Effector memory CD4-positive, alpha-beta T cell (primary cell): Measurements from ENCODE around the gene OR10G8.
A peak's percentile ranks its signal among the peaks of the same experiment; 100 is the strongest.

Experiments used
- DNase-seq, 3 donors: peaks; one replicate each; pipeline ENCODE4 v3.0.0-alpha.2; 2020
- H3K27ac ChIP-seq: 2 replicates; pipeline ENCODE4 v1.7.0; 2013; ENCODE audit warnings: mild to moderate bottlenecking, low read length, moderate library complexity; ENCODE audit not compliant: insufficient read depth, poor library complexity, severe bottlenecking
- H3K27me3 ChIP-seq: replicated peaks from 2 replicates; pipeline ENCODE4 v1.7.0; 2013; ENCODE audit warnings: mild to moderate bottlenecking, low read length; ENCODE audit not compliant: insufficient read depth, control insufficient read depth, poor library complexity, severe bottlenecking
- H3K36me3 ChIP-seq: 2 replicates; pipeline ENCODE4 v1.7.0; 2013; ENCODE audit warnings: mild to moderate bottlenecking, low read length, moderate library complexity; ENCODE audit not compliant: control insufficient read depth, insufficient read depth
- H3K4me1 ChIP-seq: 2 replicates; pipeline ENCODE4 v1.7.0; 2013; ENCODE audit warnings: low read length, mild to moderate bottlenecking; ENCODE audit not compliant: control insufficient read depth, insufficient read depth, poor library complexity, severe bottlenecking
- H3K4me3 ChIP-seq: 2 replicates; pipeline ENCODE4 v1.7.0; 2013; ENCODE audit warnings: low read length, low read depth, mild to moderate bottlenecking; ENCODE audit not compliant: insufficient read depth, poor library complexity, severe bottlenecking
- H3K9me3 ChIP-seq: 2 replicates; pipeline ENCODE4 v1.7.0; 2013; ENCODE audit warnings: mild to moderate bottlenecking, low read length, moderate library complexity; ENCODE audit not compliant: control insufficient read depth

OR10G8 gene

GRCh38 chr11:124075841-124076651, 49.4 kb downstream of the OR10G8 start:
- no peaks in the 10 kb centered on the region for H3K36me3 ChIP-seq
- H3K4me1 ChIP-seq = no peaks in the 10 kb centered on the region
- no peak for DNase-seq
- H3K27me3 ChIP-seq = no peaks in the 10 kb centered on the region
- H3K9me3 ChIP-seq = no peaks in the 10 kb centered on the region
- no peak overlapping the region for H3K27ac ChIP-seq
- peak overlapping the region; percentile 45 for H3K4me3 ChIP-seq

GRCh38 chr11:124077266-124077665, 50.7 kb downstream of the OR10G8 start:
- Histone ChIP-seq H3K27me3 (no peaks in the 10 kb centered on the region), H3K36me3 (no peaks in the 10 kb centered on the region), H3K9me3 (no peaks in the 10 kb centered on the region), H3K4me3 (no peak overlapping the region), H3K4me1 (no peaks in the 10 kb centered on the region), H3K27ac (no peak overlapping the region)
- DNase-seq = no peak

GRCh38 chr11:124078591-124078990, 52.0 kb downstream of the OR10G8 start:
- no peaks in the 10 kb centered on the region for H3K36me3 ChIP-seq
- no peak for DNase-seq
- H3K4me1 ChIP-seq = no peaks in the 10 kb centered on the region
- H3K27me3 ChIP-seq = no peaks in the 10 kb centered on the region
- H3K4me3 ChIP-seq = no peak overlapping the region
- no peaks in the 10 kb centered on the region for H3K9me3 ChIP-seq
- no peak overlapping the region for H3K27ac ChIP-seq

- no peaks in the 10 kb centered on the region for H3K27me3 ChIP-seq
- DNase-seq = no peak
- no peaks in the 10 kb centered on the region for H3K36me3 ChIP-seq
- no peak overlapping the region for H3K4me3 ChIP-seq
- no peaks in the 10 kb centered on the region for H3K4me1 ChIP-seq
- H3K9me3 ChIP-seq = no peaks in the 10 kb centered on the region
- H3K27ac ChIP-seq = no peak overlapping the region
These were observed 53.2 kb downstream of the OR10G8 start for GRCh38 chr11:124079631-124080326.
